ELR (cell line): Measurements from ENCODE around the gene HYAL2.
A peak's percentile ranks its signal among the peaks of the same experiment; 100 is the strongest.

Experiments used
- DNase-seq: peaks from one replicate; pipeline ENCODE4 v3.0.0-alpha.2; 2015; ENCODE audit warnings: low read depth

Gene HYAL2

GRCh38 chr3:50350527-50351322, 28.2 kb upstream of the HYAL2 start, which contains the start of the genes CYB561D2 and NPRL2:
Gene CYB561D2, plus strand, starts transcription at chr3:50350862. Its CDS starts 572 bp downstream, at chr3:50351434.
Gene NPRL2, minus strand, starts transcription at chr3:50350775. Its CDS starts 123 bp downstream, at chr3:50350652.
- peak; percentile 92 for DNase-seq

GRCh38 chr3:50350213-50350526, 27.6 kb upstream of the HYAL2 start:
- no peak for DNase-seq

DNA sequence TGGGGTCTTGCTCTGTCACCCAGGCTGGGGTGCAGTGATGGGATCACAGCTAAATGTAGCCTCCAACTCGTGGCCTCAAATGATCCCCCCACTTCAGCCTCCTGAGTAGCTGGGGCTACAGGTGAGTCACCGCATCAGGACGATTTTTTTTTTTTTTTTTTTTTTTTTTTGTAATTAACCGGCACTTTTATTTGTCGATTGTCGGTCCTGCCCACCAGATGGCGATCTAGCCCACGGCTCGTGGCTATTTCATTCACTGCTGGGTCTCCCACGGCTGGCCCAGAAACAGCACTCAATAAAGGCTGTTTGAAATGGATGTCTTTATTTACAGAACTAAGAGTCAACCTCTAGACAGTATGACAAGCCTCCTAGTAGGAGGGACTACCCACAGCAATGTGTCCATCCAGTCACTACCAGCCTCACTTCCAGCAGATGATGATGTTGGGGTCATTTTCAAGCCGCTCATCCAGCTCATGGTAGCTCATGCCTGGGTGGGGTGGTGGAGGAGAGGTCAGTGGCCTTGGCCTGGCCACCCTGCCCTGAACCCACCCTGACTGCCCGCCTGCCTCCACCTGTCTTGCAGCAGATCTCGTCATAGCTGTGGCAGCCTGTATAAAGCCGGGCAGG, 24.8 kb upstream of the HYAL2 start:
- DNase-seq = peak; percentile 82

DNA sequence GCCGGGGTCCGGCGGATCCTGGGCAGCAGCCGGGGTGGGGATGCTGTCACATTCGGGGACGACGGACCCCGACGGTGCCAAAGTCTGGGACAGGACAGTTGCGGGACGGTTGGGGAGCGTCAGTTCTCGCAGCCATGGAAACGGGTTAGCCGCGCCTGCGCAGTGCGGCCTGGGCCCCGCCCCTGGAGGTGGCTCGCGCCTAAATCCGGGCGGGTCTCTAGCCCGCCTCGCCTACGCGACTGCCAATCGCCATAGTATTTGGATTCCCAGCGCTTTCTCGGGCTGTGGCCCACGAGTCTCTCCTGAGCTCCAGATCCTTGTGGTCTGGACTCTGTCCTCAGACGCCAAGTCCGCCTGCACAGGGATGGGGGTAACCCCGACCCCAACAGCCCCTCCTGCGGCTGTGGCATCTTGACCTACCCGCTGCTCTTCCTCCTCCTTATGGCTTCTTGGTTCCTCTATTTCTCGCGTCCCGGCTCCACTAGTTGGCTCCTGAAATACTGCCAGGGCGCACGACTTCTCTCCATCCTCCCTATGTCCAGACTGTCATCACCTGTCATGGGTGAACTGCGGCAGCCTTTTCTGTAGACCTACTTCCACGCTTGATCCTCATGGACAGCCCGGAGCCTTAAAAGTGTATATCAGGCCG, 23.2 kb upstream of the HYAL2 start, which contains the start of gene ZMYND10:
TSS of gene ZMYND10 (minus strand) at position 147 of the 649 bp plus-strand sequence. CDS start 153 bp downstream, outside the sequence.
- DNase-seq = peak; percentile 74

DNA sequence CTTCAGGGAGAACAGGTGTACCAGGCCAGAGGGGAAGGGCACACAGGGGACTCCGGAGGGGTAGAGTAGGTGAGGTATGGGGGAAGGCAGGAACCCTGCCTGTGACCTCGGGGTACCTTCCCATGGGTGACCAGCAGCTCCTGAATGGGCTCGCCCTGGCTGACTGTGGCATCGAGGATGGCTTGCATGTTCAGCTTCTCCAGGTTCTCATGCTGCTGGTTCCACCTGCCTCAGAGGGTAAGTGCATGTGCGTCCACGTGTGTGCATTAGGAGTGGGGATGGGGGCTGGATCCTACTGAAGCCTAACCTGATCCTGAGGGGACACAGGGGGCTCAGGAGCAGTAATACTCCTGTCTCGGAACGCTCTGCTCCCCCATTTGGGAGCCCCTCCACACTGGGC, 22.5 kb upstream of the HYAL2 start:
- no peak for DNase-seq

GRCh38 chr3:50342813-50343633, 20.5 kb upstream of the HYAL2 start:
- no peak for DNase-seq

GRCh38 chr3:50341996-50342650, 19.6 kb upstream of the HYAL2 start:
- DNase-seq = no peak

DNA sequence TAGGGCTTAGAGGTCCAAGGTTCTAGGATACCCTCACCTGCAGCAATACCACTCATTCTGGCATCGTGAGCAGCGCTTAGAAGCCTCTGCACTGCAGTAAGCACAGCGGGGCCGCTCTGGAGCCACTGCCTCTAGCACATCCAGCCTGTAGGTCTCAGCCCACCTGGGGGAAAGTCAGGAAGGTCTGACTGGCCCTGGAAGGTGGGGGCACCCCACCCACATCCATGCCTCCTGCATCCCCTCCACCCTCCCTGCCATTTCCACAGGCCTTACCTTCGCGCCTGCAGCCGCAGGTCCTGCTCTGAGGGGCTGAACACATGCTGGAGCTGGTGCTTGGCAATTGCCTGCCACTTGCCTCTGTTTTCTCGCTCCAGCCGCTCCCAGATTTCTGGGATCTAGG, 19.0 kb upstream of the HYAL2 start:
- no peak for DNase-seq

- peak; percentile 79 for DNase-seq
Observed at GRCh38 chr3:50340448-50341329, 18.1 kb upstream of the HYAL2 start, which contains the start of gene RASSF1. Gene RASSF1, minus strand, starts transcription at chr3:50340836. Its CDS starts 31 bp downstream, at chr3:50340805.

GRCh38 chr3:50340147-50340447, 17.6 kb upstream of the HYAL2 start:
- no peak for DNase-seq

GRCh38 chr3:50339485-50340146, 17.1 kb upstream of the HYAL2 start:
- peak; percentile 57 for DNase-seq

DNA sequence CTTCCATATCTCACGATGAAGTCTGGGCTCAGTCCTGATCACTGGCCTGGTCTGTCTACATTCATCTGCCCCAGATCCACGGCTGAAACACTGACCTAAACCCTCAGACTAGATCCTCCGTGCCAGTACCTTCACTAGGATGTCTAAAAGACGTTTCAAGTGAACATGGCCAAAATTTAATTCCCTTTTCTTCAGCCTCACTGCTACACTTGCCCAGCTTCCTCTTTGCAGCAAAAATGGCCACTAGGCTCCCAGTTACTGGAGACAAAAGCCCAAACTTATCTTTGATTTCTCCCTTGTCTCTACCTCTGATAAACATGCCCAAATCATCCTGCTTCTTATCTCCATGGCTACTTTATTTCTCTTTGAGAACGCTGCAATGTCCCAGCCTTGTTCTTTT, 16.4 kb upstream of the HYAL2 start:
- DNase-seq = peak; percentile 29

DNA sequence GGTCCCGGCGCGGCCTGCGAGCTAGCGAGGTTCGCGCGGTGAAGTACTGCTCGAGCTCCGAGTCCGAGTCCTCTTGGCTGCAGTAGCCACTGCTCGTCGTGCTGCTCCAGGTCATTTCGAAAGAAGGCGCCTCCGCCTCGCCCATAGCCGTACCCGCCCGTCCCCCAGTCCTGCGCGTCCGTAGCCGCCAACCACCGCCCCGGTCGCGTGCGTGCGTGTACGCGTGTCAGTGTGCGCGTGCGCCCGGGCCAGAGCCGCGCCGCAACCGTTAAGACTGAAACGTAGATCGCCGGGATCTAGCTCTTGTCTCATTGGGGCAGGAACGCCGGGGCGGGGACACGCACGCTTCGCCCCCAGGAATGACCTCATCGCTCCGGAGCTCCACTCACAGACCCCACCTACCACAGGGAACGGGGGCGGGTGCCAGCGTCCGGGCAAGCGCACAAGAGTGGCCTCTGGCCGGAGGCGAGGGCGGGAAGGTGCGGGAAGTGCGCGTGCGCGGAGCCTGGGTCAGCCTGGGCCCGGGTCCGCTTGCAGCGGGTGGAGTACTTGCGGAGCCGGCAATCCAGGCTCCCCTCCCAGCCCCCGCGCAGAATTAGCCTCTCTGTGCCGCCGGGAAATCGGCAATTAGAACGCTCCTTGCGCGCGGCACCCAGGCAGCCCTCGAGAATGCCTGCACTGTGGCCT, 14.8 kb upstream of the HYAL2 start:
- DNase-seq = peak; percentile 99

GRCh38 chr3:50336452-50337174, 14.1 kb upstream of the HYAL2 start:
- DNase-seq = peak; percentile 52

GRCh38 chr3:50334339-50335075, 12.0 kb upstream of the HYAL2 start:
- no peak for DNase-seq

GRCh38 chr3:50333744-50334328, 11.3 kb upstream of the HYAL2 start:
- peak; percentile 78 for DNase-seq

GRCh38 chr3:50331364-50331907, 8.9 kb upstream of the HYAL2 start:
- no peak for DNase-seq
